Sigmoid colon (tissue), 7 donors: ENCODE measurements around the gene ZNF564. TPM values are rescaled to one million over a fixed set of nuclear protein-coding genes. Genes with fewer than 3 reads are reported as not detected.

Experiments used
- DNase-seq: peaks from one replicate; pipeline ENCODE4 v3.0.0-alpha.2; 2019
- H3K27ac ChIP-seq, 4 donors: fragments of 200-600 bp; sonication (generic); one replicate each; pipeline ENCODE4 v1.5.1; 2016 to 2019; ENCODE audit warnings: mild to moderate bottlenecking in 1 of 4
- H3K27me3 ChIP-seq, 3 donors: fragments of 200-600 bp; sonication (generic); one replicate each; pipeline ENCODE4 v1.5.1; 2019; ENCODE audit warnings: mild to moderate bottlenecking in 1 of 3
- H3K36me3 ChIP-seq, 4 donors: fragments of 200-600 bp; sonication (generic); one replicate each; pipeline ENCODE4 v1.5.1; 2016 to 2019
- H3K4me1 ChIP-seq, 4 donors: fragments of 200-600 bp; sonication (generic); one replicate each; pipeline ENCODE4 v1.5.1; 2017 to 2019
- H3K4me3 ChIP-seq, 4 donors: fragments of 200-600 bp; sonication (generic); one replicate each; pipeline ENCODE4 v1.5.1; 2017 to 2019; ENCODE audit warnings: mild to moderate bottlenecking in 2 of 4, moderate library complexity in 1 of 4
- H3K9me3 ChIP-seq, 4 donors: fragments of 200-600 bp in 3 of 4; sonication (generic) in 3 of 4; one replicate each; pipeline versions ENCODE4 v1.5.1 to v1.6.1; 2013 to 2019
- CTCF ChIP-seq, 4 experiments: fragments of 450-650 bp in 3 of 4; fragments of 200-600 bp in 1 of 4; IDR thresholded peaks; one replicate each; pipeline ENCODE4 v1.5.1; 2016 to 2019; ENCODE audit warnings: antibody characterized with exemption in 4 of 4, mild to moderate bottlenecking in 3 of 4, moderate library complexity in 2 of 4
- EP300 ChIP-seq, 4 donors: sonication (generic); formaldehyde crosslinking; IDR thresholded peaks; one replicate each; pipeline ENCODE4 v1.6.1; 2017; ENCODE audit warnings: antibody characterized with exemption in 4 of 4
- POLR2A ChIP-seq, 2 donors: fragments of 450-650 bp; IDR thresholded peaks; one replicate each; pipeline ENCODE4 v1.6.1; 2016; ENCODE audit warnings: antibody characterized with exemption in 2 of 2, mild to moderate bottlenecking in 2 of 2, moderate library complexity in 2 of 2
- POLR2AphosphoS5 ChIP-seq, 4 donors: sonication (generic); formaldehyde crosslinking; IDR thresholded peaks; one replicate each; pipeline ENCODE4 v1.6.1; 2017; ENCODE audit warnings: antibody characterized with exemption in 4 of 4
- WGBS, 2 donors: extraction: QIAGEN DNeasy Blood & Tissue Kit; methylation state at CpG; one replicate each; pipeline ENCODE4 v1.1.7; 2013; 5-methylcytosine and 5-hydroxymethylcytosine counted together
- intact Hi-C: fragments of 100-400 bp; cut with DNase I; formaldehyde crosslinking; loops from one replicate; pipeline ENCODE4 v1.15.1; 2023
- polyA plus RNA-seq, 3 donors: library from polyadenylated mRNA; stranded (reverse); fragments of 200-250 nt; gene quantifications; one replicate each; pipeline ENCODE4 v1.2.3, GENCODE V29; 2013
- total RNA-seq, 4 donors: library from RNA; depleted of rRNA; stranded (reverse); fragments of >200 nt; gene quantifications; one replicate each; pipeline ENCODE4 v1.1.0, GENCODE V29; 2016
- donor health status: healthy with polysubstance abuse.
- donor health status: Bipolar disorder and iron deficiency.
- donor health status: healthy.

ZNF564 gene
- total and polyA plus RNA-seq, 7 donors = 7.4 to 17.8 (median 11.7) TPM

- Histone ChIP-seq H3K9me3 (peaks cover 0 to 4% (median 0%) of the 10 kb centered on the region in 4 donors), H3K4me1 (peaks cover 0 to 34% (median 23%) of the 10 kb centered on the region in 4 donors), H3K27ac (no peak overlapping the region), H3K4me3 (no peak overlapping the region), H3K27me3 (no peaks in the 10 kb centered on the region), H3K36me3 (peaks cover 0 to 11% (median 0%) of the 10 kb centered on the region in 4 donors)
- intact Hi-C loops = no loop called here
- WGBS, 2 donors = 94 to 96% methylated on average over 8 of the region's 8 CpGs
- no peak for TF ChIP-seq EP300 (IDR thresholded peaks at IDR 0.05)
- TF ChIP-seq POLR2AphosphoS5 (IDR thresholded peaks at IDR 0.05) = no peak
- no peak for TF ChIP-seq POLR2A (IDR thresholded peaks at IDR 0.05)
- no peak for TF ChIP-seq CTCF (IDR thresholded peaks at IDR 0.05)
- DNase-seq = no peak
Observed at GRCh38 chr19:12545267-12545666, 6.0 kb downstream of the ZNF564 start.

- no peak overlapping the region for H3K4me3 ChIP-seq
- no peaks in the 10 kb centered on the region for H3K27me3 ChIP-seq
- no peak for TF ChIP-seq CTCF (IDR thresholded peaks at IDR 0.05)
- no peak for TF ChIP-seq POLR2A (IDR thresholded peaks at IDR 0.05)
- TF ChIP-seq EP300 (IDR thresholded peaks at IDR 0.05) = no peak
- H3K27ac ChIP-seq = no peak overlapping the region
- intact Hi-C loops = no loop called here
- H3K36me3 ChIP-seq = peaks cover 0 to 19% (median 0%) of the 10 kb centered on the region in 4 donors
- no peak for DNase-seq
- WGBS, 2 donors = 82 to 90% methylated on average over 5 of the region's 5 CpGs
- peaks cover 0 to 4% (median 0%) of the 10 kb centered on the region in 4 donors for H3K9me3 ChIP-seq
- H3K4me1 ChIP-seq = peaks cover 0 to 26% (median 14%) of the 10 kb centered on the region in 4 donors
Observed at GRCh38 chr19:12544401-12544876, 6.8 kb downstream of the ZNF564 start.

DNA sequence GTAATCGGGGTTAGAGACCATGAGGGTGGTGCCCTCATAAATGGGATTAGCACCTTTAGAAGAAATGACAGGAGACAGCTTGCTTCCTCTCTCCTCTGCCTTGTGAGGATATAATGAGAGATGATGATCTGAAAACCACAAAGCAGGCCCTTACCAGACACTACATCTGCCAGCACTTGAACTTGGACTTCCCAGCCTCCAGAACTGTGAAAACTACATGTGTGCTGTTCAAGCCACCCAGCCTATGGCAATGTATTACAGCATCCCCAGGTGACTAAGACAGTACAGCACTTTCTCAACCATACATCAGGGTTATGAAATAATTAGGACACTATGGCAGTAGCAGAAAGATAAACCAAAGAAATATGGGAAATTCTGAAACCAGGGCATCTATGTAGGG is 7.4 kb downstream of the ZNF564 start:
- TF ChIP-seq POLR2A (IDR thresholded peaks at IDR 0.05) (no peak), CTCF (IDR thresholded peaks at IDR 0.05) (no peak), EP300 (IDR thresholded peaks at IDR 0.05) (no peak), POLR2AphosphoS5 (IDR thresholded peaks at IDR 0.05) (no peak)
- H3K4me3 ChIP-seq = no peak overlapping the region
- H3K9me3 ChIP-seq = peaks cover 0 to 4% (median 0%) of the 10 kb centered on the region in 4 donors
- no peak for DNase-seq
- no peak overlapping the region for H3K27ac ChIP-seq
- H3K4me1 ChIP-seq = peaks cover 0 to 20% (median 9%) of the 10 kb centered on the region in 4 donors
- peaks cover 0 to 25% (median 0%) of the 10 kb centered on the region in 4 donors for H3K36me3 ChIP-seq
- WGBS, 2 donors = 96 to 97% methylated on average over 1 of the region's 1 CpG
- H3K27me3 ChIP-seq = no peaks in the 10 kb centered on the region
- intact Hi-C loops = no loop called here

GRCh38 chr19:12527034-12527836 is 24.0 kb downstream of the ZNF564 start:
- Histone ChIP-seq H3K36me3 (peaks cover 28 to 71% (median 46%) of the 10 kb centered on the region in 4 donors), H3K4me1 (no peaks in the 10 kb centered on the region), H3K4me3 (no peak overlapping the region), H3K27me3 (no peaks in the 10 kb centered on the region), H3K9me3 (peaks cover 64 to 80% (median 71%) of the 10 kb centered on the region in 4 donors), H3K27ac (no peak overlapping the region)
- WGBS, 2 donors = 98% methylated on average over 8 of the region's 8 CpGs
- TF ChIP-seq EP300 (IDR thresholded peaks at IDR 0.05) (no peak), POLR2A (IDR thresholded peaks at IDR 0.05) (no peak), CTCF (IDR thresholded peaks at IDR 0.05) (no peak), POLR2AphosphoS5 (IDR thresholded peaks at IDR 0.05) (no peak)
- no peak for DNase-seq
- intact Hi-C loops = no loop called here
